Measurements from ENCODE around the gene GRM8.
A peak's percentile ranks its signal among the peaks of the same experiment; 100 is the strongest.

The GRM8 gene

GRCh38 chr7:127252778-127253280 lies at the start of gene GRM8:
Gene GRM8, minus strand, starts transcription at chr7:127252941.
- no peak for DNase-seq (ENCODE audit: low read depth)

GRCh38 chr7:127290801-127291361 lies 38.1 kb upstream of the GRM8 start:
- DNase-seq (ENCODE audit: low read depth), result no peak

- DNase-seq (ENCODE audit: low read depth), result no peak
Observed at GRCh38 chr7:127290116-127290655, 37.4 kb upstream of the GRM8 start.

- DNase-seq (ENCODE audit: low read depth), result no peak
Observed at GRCh38 chr7:127287133-127287532, 34.4 kb upstream of the GRM8 start.

- no peak for DNase-seq (ENCODE audit: low read depth)
Observed at GRCh38 chr7:127270093-127270492, 17.4 kb upstream of the GRM8 start.

- DNase-seq (ENCODE audit: low read depth), result no peak
Observed at GRCh38 chr7:127266047-127266446, 13.3 kb upstream of the GRM8 start.

GRCh38 chr7:127264219-127264618 lies 11.5 kb upstream of the GRM8 start:
- no peak for DNase-seq (ENCODE audit: low read depth)

- DNase-seq (ENCODE audit: low read depth), result no peak
Observed at GRCh38 chr7:127258111-127258510, 5.4 kb upstream of the GRM8 start.

- no peak for DNase-seq (ENCODE audit: low read depth)
Observed at GRCh38 chr7:127257086-127257485, 4.3 kb upstream of the GRM8 start.

- no peak for DNase-seq (ENCODE audit: low read depth)
Observed at GRCh38 chr7:127256041-127256725, 3.4 kb upstream of the GRM8 start.

- DNase-seq (ENCODE audit: low read depth), result no peak
Observed at GRCh38 chr7:127254163-127254684, 1.5 kb upstream of the GRM8 start.

GRCh38 chr7:127253281-127254162 lies 781 bp upstream of the GRM8 start:
- peak; percentile 37 for DNase-seq (ENCODE audit: low read depth)

- no peak for DNase-seq (ENCODE audit: low read depth)
Observed at GRCh38 chr7:127252377-127252713, 396 bp downstream of the GRM8 start.

GRCh38 chr7:127251465-127252376 lies 1.0 kb downstream of the GRM8 start:
- DNase-seq (ENCODE audit: low read depth), result no peak

- DNase-seq (ENCODE audit: low read depth), result no peak
Observed at GRCh38 chr7:127251036-127251464, 1.7 kb downstream of the GRM8 start.

- no peak for DNase-seq (ENCODE audit: low read depth)
Observed at GRCh38 chr7:127250312-127251035, 2.3 kb downstream of the GRM8 start.

- no peak for DNase-seq (ENCODE audit: low read depth)
Observed at GRCh38 chr7:127245607-127246006, 7.1 kb downstream of the GRM8 start.

GRCh38 chr7:127245002-127245401 lies 7.7 kb downstream of the GRM8 start:
- no peak for DNase-seq (ENCODE audit: low read depth)

GRCh38 chr7:127239814-127240213 lies 12.9 kb downstream of the GRM8 start:
- DNase-seq (ENCODE audit: low read depth), result no peak

- no peak for DNase-seq (ENCODE audit: low read depth)
Observed at GRCh38 chr7:127233630-127234029, 19.1 kb downstream of the GRM8 start.

GRCh38 chr7:127231415-127231814 lies 21.3 kb downstream of the GRM8 start:
- no peak for DNase-seq (ENCODE audit: low read depth)
